ENCODE data around the gene KDM6A.

GRCh38 chrX:44842550-44843317, 30.3 kb upstream of the KDM6A start:
- TF ChIP-seq CTCF (conservative IDR thresholded peaks at IDR 0.05; ENCODE audit: low read depth, low read length) (no peak), EZH2 (IDR thresholded peaks at IDR 0.05; ENCODE audit: borderline replicate concordance, low read depth, low read length, poor library complexity, severe bottlenecking) (no peak)

Measured in A673 (cell line).